H1 (cell line): ENCODE measurements around the gene ACE.

Experiments
- CBX8 ChIP-seq: fragments of 300-800, 300-1000 bp; sonication (generic); IDR thresholded peaks from 2 replicates; pipeline ENCODE4 v1.7.1; 2016; ENCODE audit warnings: low read depth, low read length, borderline replicate concordance
- CEBPB ChIP-seq: IDR thresholded peaks from 2 replicates; pipeline ENCODE4 v1.6.1; 2012; ENCODE audit warnings: low read depth, low read length
- EGR1 ChIP-seq: IDR thresholded peaks from 2 replicates; pipeline ENCODE4 v1.6.1; 2011; ENCODE audit warnings: low read depth, low read length, borderline replicate concordance
- EP300 ChIP-seq, 2 experiments: IDR thresholded peaks; 1 replicate in 1 of 2; 2 replicates in 1 of 2; pipeline ENCODE4 v1.6.1; 2011 to 2012; ENCODE audit warnings: low read depth in 2 of 2, low read length in 2 of 2, mild to moderate bottlenecking in 2 of 2, borderline replicate concordance in 1 of 2, inconsistent platforms in 1 of 2, moderate library complexity in 1 of 2
- EZH2 ChIP-seq: fragments of 200-600 bp; sonication (generic); IDR thresholded peaks from 2 replicates; pipeline ENCODE4 v1.7.1; 2012; ENCODE audit warnings: low read depth, mild to moderate bottlenecking, moderate library complexity, low read length, inconsistent platforms; ENCODE audit not compliant: severe bottlenecking
- KDM1A ChIP-seq: fragments of 200-600, 300-600 bp; sonication (generic); IDR thresholded peaks from 2 replicates; pipeline ENCODE4 v1.7.1; 2016; ENCODE audit warnings: mild to moderate bottlenecking, low read length, borderline replicate concordance
- POLR2A ChIP-seq, 2 experiments: IDR thresholded peaks; 1 replicate in 1 of 2; 2 replicates in 1 of 2; pipeline ENCODE4 v1.6.1; 2011; ENCODE audit warnings: low read depth in 2 of 2, low read length in 2 of 2, mild to moderate bottlenecking in 2 of 2; ENCODE audit errors: control extremely low read depth in 1 of 2
- POLR2AphosphoS5 ChIP-seq: IDR thresholded peaks from 2 replicates; pipeline ENCODE4 v1.6.1; 2011; ENCODE audit warnings: low read depth, low read length
- RXRA ChIP-seq: IDR thresholded peaks from 2 replicates; pipeline ENCODE4 v1.6.1; 2011; ENCODE audit warnings: low read depth, mild to moderate bottlenecking, low read length, moderate library complexity; ENCODE audit not compliant: insufficient read depth
- SIX5 ChIP-seq: IDR thresholded peaks from 2 replicates; pipeline ENCODE4 v1.6.1; 2011; ENCODE audit warnings: mild to moderate bottlenecking, low read depth, low read length
- YY1 ChIP-seq: IDR thresholded peaks from 2 replicates; pipeline ENCODE4 v1.6.1; 2011; ENCODE audit warnings: low read depth, mild to moderate bottlenecking, low read length
- TF ChIP-seq, protein P1 (sequence below): IDR thresholded peaks from 2 replicates; pipeline ENCODE4 v1.6.1; 2011; ENCODE audit warnings: low read depth, mild to moderate bottlenecking, low read length; ENCODE audit not compliant: insufficient read depth
- TF ChIP-seq, protein P2 (sequence below), 3 experiments: IDR thresholded peaks; 1 replicate in 2 of 3; 2 replicates in 1 of 3; pipeline versions ENCODE4 v1.5.1 to v1.6.1; 2011; ENCODE audit warnings: low read length in 3 of 3, mild to moderate bottlenecking in 3 of 3, inconsistent platforms in 2 of 3, low read depth in 1 of 3, moderate library complexity in 1 of 3; ENCODE audit not compliant: insufficient read depth in 1 of 3; ENCODE audit errors: control extremely low read depth in 1 of 3
- TF ChIP-seq, protein P3 (sequence below): IDR thresholded peaks from 2 replicates; pipeline ENCODE4 v1.6.1; 2012; ENCODE audit warnings: inconsistent platforms

DNA sequence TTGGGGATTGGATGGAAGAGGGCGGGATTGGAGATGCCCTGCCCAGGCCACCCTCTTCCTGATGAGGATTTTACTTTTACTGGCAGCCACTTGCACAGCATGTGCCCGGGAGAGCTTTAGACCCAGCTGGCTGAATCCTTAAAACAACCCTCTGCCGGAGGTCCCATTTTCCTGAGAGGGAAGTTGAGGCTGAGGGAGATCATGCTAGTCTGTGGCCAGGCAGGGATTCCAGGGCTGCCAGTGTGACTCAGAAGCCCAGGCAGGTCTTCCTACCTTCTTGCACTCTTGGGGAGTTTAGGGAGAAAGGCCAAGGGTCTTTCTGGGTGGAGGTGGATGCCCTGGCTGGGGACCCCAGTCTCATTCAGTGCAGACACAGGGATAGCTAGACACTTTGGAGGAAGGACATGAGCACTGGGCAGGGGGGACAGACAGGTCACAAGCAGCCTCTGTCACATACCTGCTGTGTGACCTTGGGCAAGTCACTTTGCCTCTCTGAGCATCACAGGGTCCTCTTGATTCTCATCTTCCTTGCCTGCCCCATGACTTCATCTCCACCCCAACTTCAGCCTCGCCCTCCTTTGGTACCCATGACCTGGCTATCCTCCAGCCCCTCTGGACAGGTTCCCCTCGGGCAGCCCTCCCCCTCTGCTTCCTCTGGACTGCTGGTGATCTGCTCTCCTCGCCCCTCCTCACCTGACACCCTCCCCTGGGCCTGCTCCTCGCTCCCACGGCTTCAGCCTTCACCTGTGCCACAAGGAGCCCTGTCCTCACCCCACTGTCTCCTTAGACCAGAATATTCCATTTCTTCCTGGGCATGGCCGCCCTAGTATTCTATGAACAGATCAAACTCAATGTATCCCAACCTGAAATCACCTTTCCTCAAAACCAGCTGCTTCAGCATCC, 62.1 kb downstream of the ACE start:
- TF ChIP-seq EZH2 (no peak), EP300 (IDR thresholded peaks at IDR 0.05; ENCODE audit: borderline replicate concordance in 1 of 2, low read depth in 2 of 2, low read length in 2 of 2) (no peak), SIX5 (no peak), KDM1A (no peak), CBX8 (no peak), RXRA (no peak), POLR2AphosphoS5 (no peak), YY1 (no peak), CEBPB (no peak), POLR2A (IDR thresholded peaks at IDR 0.05; ENCODE audit: control extremely low read depth in 1 of 2, low read depth in 2 of 2, low read length in 2 of 2) (no peak), EGR1 (no peak)
- TF ChIP-seq, protein P1, sequence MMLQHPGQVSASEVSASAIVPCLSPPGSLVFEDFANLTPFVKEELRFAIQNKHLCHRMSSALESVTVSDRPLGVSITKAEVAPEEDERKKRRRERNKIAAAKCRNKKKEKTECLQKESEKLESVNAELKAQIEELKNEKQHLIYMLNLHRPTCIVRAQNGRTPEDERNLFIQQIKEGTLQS, result no peak
- TF ChIP-seq, protein P2, sequence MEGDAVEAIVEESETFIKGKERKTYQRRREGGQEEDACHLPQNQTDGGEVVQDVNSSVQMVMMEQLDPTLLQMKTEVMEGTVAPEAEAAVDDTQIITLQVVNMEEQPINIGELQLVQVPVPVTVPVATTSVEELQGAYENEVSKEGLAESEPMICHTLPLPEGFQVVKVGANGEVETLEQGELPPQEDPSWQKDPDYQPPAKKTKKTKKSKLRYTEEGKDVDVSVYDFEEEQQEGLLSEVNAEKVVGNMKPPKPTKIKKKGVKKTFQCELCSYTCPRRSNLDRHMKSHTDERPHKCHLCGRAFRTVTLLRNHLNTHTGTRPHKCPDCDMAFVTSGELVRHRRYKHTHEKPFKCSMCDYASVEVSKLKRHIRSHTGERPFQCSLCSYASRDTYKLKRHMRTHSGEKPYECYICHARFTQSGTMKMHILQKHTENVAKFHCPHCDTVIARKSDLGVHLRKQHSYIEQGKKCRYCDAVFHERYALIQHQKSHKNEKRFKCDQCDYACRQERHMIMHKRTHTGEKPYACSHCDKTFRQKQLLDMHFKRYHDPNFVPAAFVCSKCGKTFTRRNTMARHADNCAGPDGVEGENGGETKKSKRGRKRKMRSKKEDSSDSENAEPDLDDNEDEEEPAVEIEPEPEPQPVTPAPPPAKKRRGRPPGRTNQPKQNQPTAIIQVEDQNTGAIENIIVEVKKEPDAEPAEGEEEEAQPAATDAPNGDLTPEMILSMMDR (IDR thresholded peaks at IDR 0.05; ENCODE audit: control extremely low read depth in 1 of 3, insufficient read depth in 1 of 3, low read depth in 1 of 3, low read length in 3 of 3), result no peak
- TF ChIP-seq, protein P3, sequence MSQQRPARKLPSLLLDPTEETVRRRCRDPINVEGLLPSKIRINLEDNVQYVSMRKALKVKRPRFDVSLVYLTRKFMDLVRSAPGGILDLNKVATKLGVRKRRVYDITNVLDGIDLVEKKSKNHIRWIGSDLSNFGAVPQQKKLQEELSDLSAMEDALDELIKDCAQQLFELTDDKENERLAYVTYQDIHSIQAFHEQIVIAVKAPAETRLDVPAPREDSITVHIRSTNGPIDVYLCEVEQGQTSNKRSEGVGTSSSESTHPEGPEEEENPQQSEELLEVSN, result peak; percentile 71; the same call in 1 of the 2 replicates
